Stimulated activated CD8-positive, alpha-beta memory T cell treated with anti-CD3 and anti-CD28 coated beads, Interleukin-7, amount 100 ng/mL, for 48 hours (primary cell): Measurements from ENCODE around the gene NAA40.

ENCODE experiments used
- DNase-seq, 2 donors: peaks; one replicate each; pipeline ENCODE4 v3.0.0-alpha.2; 2020; ENCODE audit warnings: low read depth in 1 of 2; ENCODE audit errors: extremely low read depth in 1 of 2

The NAA40 gene

DNA sequence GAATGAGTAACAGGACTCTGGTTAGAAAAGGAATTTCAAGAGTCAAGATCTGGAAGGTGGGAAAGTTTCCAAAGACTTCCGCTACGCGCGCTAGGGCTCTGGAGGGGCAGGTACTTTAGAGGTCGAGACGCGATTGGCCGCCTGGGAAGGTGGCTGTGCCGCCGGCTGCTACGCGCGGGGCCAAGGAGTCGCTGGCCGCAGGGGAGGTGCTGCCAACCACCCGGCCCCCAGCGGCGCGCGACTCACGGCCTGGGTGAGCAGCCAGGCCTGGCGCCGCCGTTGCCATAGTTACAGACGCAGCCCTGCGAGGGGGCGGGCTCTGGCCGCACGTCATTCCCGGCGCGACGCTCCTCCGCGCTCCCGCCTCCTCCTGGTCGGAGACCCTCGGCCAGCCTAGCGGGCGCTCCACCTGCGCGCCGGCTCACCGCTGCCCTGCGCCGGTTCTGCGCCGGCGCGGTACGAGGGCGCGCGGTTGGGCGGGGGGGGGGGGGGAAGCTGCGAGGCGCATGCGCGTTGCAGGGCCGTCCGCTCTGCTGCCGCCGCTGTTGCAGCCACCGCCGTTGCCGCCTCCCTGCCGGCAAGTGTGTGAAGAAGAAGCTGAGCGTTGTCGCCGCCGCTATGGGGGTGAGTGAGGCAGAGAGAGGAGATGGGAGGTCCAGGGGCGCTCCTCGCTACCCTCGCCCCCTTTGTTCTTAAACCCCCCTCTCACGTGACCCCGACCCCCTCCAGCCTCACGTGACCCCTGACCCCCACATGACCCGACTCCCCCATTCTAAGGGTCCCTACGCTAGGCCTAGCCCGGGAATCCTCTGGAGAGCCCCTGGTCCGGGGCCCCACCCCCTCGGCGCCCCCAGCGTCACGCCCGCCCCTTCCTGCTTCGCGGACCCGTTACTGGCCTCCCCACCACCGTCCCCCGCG lies at the start of gene NAA40:
NAA40 (plus strand) TSS at position 524 of the 918 bp plus-strand sequence; CDS start at position 619, 95 bp downstream.
- peak; percentile 93 to 94 for DNase-seq

DNA sequence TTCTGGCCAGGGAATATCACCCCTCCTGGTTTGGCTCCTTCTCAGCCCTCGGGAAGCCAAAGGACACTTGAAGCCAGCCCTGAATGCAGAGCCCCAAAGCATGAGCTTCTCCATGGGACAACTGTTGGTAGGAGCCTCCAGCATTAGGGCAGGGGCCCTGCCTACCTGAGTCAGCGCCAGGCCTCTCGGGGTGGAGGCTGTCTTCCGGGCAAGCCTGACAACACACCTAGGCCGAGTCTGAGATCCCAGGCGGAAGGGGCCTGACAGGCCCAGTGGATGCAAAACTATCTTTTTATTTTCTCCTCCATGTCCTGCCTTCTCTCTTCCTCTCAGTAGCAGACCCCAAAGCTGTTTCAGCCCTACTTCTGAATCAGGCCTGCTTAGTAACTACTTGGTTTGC lies 49.5 kb upstream of the NAA40 start:
- DNase-seq, result no peak

DNA sequence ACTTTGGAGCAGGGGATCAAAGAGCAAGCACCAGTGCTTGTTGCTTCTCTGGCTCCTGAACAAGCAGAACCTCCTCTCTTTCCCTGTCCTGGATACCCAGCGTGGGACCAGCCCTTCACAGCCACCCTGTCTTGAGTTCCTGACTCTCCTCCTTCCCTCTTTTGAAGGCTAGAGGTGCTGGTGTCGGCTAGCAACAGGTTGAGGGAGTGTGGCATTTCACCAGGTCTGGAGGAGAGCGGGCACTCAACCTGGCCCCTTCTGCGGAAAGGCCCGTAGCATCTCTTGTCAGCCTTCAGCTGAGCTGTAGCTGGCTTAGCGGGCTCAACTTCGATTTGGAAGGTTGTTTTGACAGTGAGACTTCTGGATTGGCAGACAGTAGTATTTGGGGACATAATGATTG lies 48.4 kb upstream of the NAA40 start:
- no peak for DNase-seq

DNA sequence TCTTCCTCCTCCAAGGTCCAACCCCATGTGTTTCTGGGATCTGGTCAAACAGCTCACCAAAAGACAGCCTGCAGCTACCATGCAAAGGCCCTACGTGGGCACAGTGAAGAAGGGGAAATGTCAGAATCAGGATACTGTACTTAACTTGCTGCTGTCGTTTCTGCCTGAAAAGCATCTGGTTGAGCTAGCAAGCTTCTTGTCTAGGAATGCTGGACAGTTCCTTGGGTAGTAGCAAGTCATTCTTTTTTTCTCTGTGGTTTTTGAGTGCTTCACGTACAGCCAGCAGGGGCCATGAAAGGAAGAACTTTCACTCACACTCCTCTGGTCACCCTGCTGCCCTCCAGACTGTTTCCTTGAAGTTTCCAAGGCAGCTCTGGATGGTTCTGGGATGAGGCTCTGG lies 46.6 kb upstream of the NAA40 start:
- DNase-seq, result no peak

DNA sequence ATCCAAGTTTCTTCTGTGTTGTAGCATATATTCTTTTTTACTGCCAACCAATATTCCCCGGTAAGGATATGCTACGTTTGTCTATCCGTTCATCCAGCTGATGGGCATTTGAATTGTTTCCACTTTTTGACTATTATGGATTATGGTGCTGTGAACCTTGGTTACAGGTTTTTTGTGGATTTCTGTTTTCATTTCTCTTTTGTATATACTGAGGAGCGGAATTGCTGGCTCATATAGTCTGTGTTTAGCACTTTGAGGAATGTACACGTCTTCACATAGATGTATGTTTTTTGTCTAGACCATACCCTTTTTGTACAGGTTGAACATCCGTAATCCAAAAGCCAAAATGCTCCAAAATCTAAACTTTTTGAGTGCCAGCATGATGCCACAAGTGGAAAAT lies 45.4 kb upstream of the NAA40 start:
- DNase-seq, result no peak

DNA sequence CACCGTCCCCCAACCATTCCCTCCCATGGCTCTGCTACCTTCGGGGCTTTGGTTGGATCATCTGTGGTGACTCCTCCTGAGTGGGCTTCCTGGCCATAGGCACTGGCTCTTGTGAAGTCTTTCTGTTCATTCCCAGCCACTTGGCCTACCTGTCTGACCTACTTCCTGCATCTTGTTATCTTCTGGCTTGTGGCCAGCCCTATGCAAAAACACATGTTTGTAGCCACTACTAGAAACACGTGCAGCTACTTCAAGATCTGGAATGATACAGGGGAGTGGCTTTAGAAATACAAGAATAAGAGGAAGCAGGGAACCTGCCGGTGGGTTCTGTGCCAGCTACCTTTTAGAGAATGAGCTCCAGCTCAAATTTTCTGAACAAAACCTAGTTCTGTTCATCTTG lies 42.7 kb upstream of the NAA40 start:
- DNase-seq, result no peak

DNA sequence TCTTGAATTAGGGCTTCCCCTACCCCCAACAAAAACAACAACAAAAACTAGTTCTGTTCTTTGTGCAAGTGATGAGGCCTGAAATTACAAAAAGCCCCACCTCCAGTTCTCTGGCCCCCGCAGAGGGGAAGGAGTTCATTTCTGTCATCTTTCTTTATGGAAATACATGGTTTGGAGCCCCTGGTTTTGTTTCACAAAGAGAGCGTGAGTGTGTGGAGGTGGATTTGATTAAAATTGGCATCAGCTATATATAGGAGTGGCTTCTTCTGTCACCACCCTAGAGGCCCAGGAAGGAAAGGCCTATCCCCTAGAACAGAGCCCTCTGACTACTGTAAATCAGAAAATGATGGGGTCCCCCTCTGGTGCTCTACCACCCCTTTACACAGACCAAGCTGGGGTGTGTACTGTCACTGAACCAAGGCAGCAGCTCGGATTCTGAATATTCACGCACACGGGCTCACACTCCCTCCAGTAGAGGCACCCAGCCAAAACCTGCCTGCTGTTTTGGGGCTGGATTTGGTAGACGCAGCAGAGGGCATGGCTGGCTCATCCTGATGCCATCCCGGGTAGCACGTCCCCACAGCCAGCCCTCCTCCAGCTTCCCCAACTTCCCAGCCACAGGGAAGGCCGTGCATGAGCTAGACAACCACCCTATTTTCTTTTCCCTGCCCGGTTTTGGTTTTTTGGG lies 41.2 kb upstream of the NAA40 start:
- no peak for DNase-seq

DNA sequence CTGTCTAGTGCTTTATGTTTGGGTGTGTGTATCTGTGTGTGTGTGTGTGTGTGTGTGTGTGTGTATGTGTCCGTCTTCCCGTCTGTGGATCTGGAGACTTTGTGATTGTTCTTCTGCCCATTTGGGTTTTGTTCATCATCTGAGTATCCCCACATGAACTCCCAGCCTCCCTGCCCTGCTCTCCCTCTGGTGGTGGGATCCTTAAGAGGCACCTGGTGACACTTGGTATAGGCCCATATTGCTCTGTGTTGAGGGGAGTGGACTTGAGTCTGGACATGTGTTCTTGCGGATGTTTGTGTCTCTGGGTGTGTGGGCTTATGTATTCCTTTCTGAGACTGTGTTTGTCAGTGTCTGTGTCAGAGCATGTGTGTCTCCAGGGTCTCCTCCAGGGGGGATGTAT lies 37.1 kb upstream of the NAA40 start:
- no peak for DNase-seq

DNA sequence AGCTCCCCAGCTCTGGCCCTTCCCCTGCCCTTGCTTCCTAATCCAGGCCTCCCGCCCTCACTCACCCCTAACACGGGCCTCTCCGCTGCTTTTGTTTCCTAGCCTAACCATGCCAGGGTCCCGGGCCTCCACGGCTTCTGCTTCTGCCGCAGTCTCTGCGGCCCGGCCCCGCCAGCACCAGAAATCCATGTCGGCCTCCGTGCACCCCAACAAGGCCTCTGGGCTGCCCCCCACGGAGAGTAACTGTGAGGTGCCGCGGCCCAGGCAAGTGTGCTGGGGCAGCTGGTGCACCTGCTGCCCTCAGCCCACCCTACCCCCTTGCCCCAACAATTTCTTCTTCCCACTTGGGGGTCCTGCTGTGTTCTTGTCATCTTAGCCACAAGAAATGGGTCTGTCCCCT lies 34.9 kb upstream of the NAA40 start:
- DNase-seq, result no peak

DNA sequence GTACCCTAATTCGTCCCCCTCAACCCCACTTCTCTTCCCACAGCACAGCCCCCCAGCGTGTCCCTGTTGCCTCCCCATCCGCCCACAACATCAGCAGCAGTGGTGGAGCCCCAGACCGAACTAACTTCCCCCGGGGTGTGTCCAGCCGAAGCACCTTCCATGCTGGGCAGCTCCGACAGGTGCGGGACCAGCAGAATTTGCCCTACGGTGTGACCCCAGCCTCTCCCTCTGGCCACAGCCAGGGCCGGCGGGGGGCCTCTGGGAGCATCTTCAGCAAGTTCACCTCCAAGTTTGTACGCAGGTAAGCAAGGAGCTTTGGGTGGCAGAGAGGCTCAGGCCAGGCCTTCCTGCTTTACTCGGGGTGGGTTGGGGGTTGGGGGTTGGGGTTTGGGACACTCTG lies 34.1 kb upstream of the NAA40 start:
- no peak for DNase-seq

DNA sequence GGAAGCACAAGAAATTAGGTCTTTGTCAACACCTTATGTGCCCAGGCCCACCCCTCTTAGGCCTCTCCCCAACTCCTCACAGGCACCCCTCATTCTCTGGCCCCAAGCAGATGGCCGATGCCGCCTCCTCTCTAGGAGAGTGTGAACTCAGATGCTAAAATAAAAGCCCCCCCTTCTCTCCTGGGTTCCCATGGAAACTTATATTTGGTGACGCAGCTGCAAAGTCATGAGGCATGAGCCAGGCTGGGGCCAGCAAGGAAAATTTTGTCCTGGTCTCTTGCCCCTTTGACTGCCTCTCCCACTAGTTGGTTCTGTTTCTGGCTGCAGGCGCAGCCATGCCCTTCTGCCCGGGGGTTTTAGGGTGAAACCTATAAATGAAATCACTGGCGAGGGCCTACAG lies 33.6 kb upstream of the NAA40 start:
- DNase-seq, result no peak

DNA sequence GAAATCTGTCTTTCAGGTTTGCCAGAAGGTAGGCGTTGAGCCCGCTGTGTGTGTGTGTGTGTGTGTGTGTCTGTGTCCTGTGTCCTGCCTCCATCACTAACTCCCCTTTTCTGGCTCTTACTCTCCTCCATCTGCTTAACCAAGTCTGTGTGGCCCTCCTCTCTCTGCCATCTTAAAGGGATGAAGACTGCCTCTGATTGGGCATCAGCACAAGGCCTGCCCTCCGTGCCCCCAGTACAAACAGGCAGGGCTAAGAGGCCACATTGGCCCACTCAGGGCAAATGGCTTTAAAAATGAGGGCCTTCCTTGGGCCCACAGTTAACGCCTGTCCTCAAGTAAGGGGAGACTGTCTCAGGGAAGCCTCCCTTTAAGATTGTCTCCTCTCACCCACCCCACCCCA lies 32.7 kb upstream of the NAA40 start:
- DNase-seq, result no peak

DNA sequence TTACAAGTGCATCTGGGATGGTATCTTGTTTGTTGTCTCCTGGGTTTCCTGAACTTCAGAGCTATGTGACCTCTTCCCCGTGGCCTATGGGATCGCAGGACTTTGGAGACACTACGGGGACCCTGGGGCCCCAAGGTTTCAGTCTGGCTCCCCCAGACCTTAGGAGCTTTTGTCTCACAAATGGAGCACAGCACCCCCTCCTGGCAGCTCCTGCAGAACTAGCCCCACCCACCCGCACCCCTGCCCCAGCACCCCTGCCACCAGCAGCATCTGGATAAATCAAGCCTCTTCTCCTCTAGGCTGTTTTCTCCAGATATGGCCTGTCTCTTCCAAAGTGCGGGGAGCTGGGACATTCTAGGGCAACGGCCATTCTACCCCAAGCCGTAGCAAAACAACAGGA lies 32.2 kb upstream of the NAA40 start:
- DNase-seq, result no peak

DNA sequence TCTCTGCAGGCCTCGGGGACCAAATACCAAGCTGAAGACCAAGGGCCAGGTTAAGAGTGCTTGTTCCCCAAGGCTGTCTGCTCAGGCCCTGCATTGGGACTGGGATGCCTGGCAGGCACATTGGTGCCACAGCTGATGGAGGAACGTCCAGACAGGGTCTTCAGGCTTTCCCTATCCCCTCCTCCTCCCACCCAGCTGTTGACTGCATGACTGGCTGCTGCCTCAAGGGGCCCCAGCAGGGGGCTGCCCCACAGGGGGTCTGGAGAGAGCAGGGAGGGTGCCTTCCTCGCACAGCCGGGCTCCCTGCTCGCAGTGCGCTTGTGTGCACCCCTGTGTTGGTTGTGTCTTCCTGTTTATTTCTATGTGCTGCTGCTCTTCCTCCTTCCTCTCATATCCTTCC lies 31.7 kb upstream of the NAA40 start:
- DNase-seq, result no peak

DNA sequence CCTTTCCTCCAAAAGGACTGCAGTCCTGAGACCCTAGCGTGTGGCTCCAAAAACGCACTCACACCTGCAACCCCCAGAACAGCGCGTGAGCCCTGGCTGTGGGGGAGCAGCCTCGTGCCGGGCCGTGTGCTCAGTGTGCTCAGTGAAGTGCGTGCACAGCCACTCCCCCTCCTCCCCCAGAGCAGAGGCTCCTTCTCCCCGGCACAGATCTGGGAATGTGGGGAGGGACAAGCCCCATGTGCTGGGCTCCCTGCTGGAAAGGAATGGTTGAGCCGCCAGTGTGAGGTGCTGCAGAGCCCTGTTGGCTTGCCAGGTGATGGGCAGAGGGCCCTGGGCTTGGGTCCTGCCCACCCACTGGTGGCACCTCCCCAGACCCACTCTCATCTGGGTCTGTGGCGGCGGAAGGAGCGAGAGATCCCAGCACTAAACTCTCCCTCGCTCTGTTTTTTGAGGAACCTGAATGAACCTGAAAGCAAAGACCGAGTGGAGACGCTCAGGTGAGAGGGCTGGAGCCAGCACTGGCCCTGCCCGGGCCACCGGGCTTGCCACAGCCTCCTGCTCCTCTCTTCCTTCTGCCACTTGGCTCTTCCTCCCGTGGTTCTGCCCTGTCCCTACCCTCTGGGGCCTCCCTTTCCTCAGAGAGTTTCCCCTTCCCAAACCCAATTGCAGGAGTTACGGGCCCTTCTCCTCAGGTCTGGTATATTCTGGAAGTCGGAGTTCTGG lies 30.8 kb upstream of the NAA40 start:
- DNase-seq, result no peak

DNA sequence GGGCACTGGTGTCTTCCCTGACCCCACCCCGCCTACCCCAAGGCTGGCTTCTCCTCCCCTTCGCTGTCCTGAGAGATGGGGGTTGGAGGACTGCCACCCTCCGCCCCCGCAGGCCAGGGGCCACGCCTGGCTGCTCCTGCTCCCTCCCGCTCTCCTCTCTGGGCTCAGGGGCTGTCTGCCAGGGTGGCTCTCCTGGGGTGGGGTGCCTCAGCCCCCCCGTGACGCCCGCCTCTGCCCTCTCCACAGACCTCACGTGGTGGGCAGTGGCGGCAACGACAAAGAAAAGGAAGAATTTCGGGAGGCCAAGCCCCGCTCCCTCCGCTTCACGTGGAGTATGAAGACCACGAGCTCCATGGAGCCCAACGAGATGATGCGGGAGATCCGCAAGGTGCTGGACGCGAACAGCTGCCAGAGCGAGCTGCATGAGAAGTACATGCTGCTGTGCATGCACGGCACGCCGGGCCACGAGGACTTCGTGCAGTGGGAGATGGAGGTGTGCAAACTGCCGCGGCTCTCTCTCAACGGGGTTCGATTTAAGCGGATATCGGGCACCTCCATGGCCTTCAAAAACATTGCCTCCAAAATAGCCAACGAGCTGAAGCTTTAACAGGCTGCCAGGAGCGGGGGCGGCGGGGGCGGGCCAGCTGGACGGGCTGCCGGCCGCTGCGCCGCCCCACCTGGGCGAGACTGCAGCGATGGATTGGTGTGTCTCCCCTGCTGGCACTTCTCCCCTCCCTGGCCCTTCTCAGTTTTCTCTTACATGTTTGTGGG lies 30.0 kb upstream of the NAA40 start:
- DNase-seq, result no peak

DNA sequence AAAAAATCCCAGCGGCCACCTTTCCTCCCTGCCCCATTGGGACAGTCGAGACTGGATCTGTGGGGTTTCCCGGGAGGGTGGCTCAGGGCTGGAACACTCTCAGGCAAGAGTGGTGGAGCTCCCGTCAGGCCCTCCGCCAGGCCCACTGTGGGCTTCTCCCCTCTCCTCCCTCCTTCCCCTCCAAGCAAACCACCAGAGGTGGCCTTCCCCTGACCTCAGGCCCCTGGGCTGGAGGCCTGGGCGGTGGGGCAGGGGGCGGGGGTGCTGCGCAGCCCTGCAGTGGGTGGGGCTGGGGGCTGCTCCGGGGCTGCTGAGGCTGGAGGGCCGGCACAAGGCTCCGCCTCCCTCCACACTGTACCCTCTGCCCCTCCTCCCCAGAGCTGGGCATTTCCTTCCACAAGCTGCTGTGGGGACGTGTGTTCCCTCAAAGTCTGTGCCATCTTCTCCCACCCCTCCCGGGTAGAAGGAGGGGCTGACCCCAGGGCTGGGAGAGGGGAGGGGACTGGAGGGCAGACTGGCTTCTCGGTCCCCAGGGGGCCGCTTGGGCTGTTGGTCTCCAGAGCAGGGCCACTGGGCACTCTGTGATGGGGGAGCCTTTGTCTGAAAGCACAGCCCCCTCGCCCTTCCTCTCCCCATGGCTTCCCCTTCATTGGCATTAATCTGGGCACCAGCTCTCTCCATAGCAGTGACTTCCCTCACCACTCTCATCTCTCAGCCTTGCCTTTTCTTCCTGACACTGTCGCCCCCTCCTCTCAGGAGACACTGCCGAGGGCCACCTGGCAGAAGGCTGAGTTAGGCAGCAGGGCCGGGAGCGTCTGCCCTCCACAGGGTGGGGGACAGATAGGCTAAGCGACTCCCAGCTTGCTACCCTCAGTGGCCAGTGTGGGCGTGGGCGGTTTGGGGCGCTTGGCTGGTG lies 29.0 kb upstream of the NAA40 start:
- no peak for DNase-seq

DNA sequence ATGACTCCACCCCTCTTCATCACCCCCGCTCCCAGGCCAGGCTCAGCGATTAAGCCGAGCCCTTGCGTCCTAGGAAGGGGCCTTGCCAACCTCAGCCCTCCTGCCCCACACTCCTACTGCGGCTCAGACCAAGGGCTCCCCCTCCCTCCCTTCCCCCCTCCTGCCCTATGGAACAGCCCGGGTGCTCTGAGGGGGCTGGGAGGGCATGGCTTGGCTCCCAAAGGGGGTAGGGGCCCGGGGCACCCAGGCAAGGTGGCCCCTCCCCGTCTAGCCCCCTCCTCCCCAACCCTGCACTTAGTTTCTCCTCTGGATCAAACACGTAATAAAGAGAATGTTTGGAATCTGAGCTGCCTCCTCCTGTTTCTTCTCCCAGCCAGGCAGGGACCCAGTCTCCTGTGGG lies 28.1 kb upstream of the NAA40 start:
- no peak for DNase-seq

DNA sequence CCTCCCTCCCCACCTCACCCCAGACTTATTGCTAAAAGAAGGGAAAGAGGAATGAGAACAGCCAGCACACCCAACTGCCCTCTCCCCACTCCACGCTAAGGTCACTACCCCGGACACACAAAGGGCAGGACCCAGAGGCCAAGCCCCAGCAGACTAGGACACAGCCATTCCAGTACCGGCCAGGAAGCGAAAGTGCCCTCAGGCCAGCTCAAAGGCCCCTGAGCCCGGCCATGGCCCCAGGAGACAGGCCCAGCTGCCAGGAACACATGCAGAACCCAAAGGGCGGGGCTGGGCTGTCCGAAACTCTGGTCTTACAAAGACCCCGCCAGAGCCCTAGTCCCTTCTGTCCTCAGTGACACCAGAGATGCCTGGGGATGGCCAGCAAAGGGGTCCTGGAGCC lies 27.4 kb upstream of the NAA40 start:
- DNase-seq, result no peak

DNA sequence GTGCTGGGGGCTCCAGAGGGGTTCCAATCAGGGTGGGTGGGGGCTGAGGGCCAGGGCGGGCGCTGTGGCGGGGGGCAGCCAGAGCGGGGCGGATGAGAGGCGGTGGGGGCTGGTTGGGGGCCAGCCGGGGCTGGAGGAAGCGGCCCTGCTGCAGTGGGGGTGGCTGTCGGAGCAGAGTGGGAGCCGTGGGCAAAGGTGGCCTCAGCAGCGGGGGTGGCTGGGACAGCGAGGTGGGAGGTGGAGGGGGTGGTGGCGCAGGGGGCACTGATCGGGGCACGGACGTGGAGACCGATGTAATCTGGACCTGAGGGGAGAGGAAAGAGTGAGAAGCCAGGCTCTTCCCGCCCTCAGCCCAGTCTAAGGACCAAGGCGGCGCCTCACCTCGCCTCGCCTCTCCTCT lies 26.9 kb upstream of the NAA40 start:
- DNase-seq, result no peak
